Coronary artery (tissue), 2 donors: ENCODE data around the gene KCNK1.

Experiments used
- DNase-seq: peaks from one replicate; pipeline ENCODE4 v3.0.0-alpha.2; 2017; ENCODE audit warnings: low spot score
- H3K27ac ChIP-seq, 2 donors: fragments of 200-600 bp; sonication (generic); one replicate each; pipeline ENCODE4 v1.5.1; 2016 to 2019
- H3K4me3 ChIP-seq: fragments of 200-600 bp; sonication (generic); 2 replicates; pipeline ENCODE4 v1.5.1; 2016; ENCODE audit warnings: mild to moderate bottlenecking, moderate library complexity
- TF ChIP-seq, protein P1 (sequence below): fragments of 200-600 bp; sonication (generic); IDR thresholded peaks from one replicate; pipeline ENCODE4 v1.5.1; 2019; ENCODE audit warnings: antibody characterized with exemption

Gene KCNK1

GRCh38 chr1:233597489-233597901 is 16.4 kb upstream of the KCNK1 start:
- no peak overlapping the region for H3K4me3 ChIP-seq
- DNase-seq = no peak
- H3K27ac ChIP-seq = no peak overlapping the region
- TF ChIP-seq, protein P1, sequence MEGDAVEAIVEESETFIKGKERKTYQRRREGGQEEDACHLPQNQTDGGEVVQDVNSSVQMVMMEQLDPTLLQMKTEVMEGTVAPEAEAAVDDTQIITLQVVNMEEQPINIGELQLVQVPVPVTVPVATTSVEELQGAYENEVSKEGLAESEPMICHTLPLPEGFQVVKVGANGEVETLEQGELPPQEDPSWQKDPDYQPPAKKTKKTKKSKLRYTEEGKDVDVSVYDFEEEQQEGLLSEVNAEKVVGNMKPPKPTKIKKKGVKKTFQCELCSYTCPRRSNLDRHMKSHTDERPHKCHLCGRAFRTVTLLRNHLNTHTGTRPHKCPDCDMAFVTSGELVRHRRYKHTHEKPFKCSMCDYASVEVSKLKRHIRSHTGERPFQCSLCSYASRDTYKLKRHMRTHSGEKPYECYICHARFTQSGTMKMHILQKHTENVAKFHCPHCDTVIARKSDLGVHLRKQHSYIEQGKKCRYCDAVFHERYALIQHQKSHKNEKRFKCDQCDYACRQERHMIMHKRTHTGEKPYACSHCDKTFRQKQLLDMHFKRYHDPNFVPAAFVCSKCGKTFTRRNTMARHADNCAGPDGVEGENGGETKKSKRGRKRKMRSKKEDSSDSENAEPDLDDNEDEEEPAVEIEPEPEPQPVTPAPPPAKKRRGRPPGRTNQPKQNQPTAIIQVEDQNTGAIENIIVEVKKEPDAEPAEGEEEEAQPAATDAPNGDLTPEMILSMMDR = no peak

GRCh38 chr1:233598891-233599541 is 14.9 kb upstream of the KCNK1 start:
- no peak overlapping the region for H3K27ac ChIP-seq
- no peak for DNase-seq
- TF ChIP-seq, protein P1 = no peak
- no peak overlapping the region for H3K4me3 ChIP-seq

DNA sequence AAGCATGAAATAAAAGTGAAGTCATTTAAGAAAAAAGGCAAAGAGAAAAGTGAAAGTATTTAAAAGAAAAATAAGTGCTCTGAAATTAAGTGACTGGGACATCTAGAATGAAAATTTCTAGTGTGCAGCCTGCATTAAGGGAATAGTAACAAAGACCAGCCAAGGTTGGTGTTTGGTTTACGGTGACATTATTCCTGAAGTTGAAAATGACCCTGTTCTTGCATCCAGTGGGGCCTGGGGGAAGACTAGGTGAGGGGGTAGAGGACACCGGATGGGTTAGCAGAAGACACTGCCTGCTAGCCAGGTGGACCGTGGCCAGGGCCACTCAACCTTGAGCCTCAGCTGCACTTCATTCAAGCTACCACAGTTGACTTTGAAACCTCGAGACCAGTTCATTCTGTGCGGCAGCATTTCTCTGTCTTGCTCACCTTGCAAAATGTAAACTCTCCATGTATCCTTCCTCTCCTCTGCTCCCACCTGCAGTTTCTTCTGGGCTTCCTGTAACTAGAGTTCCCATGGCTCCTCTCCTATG is 14.3 kb upstream of the KCNK1 start:
- Histone ChIP-seq H3K4me3 (no peak overlapping the region), H3K27ac (no peak overlapping the region)
- TF ChIP-seq, protein P1 = no peak
- DNase-seq = no peak

- no peak overlapping the region for H3K4me3 ChIP-seq
- TF ChIP-seq, protein P1 = no peak
- H3K27ac ChIP-seq = no peak overlapping the region
- no peak for DNase-seq
These were observed 13.4 kb upstream of the KCNK1 start for GRCh38 chr1:233600488-233600887.

GRCh38 chr1:233603478-233603877 is 10.4 kb upstream of the KCNK1 start:
- Histone ChIP-seq H3K4me3 (no peak overlapping the region), H3K27ac (no peak overlapping the region)
- TF ChIP-seq, protein P1 = no peak
- DNase-seq = no peak

DNA sequence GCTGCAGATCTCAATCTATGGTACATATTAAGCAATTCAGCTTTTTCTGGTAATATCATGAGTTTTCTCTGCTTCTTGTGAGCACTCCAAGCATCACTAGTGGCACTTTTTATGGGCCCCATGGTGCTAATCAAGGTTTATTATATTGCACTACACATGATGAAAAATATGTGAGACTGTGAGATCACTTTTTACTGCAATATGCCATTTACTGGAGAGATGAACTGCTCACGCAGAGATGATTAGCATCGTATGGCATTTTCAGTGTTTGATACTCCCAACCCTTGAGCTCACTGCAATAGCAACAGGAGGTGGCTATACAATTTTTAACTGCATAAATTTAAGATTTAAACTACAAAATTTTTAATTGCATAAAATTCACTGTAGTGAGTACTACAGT is 8.7 kb upstream of the KCNK1 start:
- no peak for DNase-seq
- TF ChIP-seq, protein P1 = no peak
- Histone ChIP-seq H3K27ac (no peak overlapping the region), H3K4me3 (no peak overlapping the region)

DNA sequence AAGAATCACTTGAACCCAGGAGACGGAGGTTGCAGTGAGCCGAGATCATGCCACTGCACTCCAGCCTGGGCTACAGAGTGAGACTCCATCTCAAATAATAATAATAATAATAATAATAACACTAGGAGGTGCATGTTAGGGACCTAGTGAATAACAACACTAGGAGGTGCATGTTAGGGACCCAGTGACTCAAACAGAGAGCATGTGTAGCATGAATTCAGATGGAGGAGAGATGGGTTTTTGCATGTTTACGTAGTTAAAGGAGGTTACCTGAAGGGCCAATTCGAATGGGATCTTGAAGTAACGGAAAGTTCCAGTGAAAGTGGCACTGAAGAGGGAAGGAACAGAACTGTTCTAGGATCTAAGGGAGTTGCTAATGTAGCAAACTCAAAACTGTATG is 7.1 kb upstream of the KCNK1 start:
- DNase-seq = no peak
- no peak overlapping the region for H3K4me3 ChIP-seq
- H3K27ac ChIP-seq = no peak overlapping the region
- TF ChIP-seq, protein P1 = no peak
